ENCODE data around the gene BICDL2. TPM values are rescaled to one million over a fixed set of nuclear protein-coding genes. Genes with fewer than 3 reads are reported as not detected.

The BICDL2 gene
- total and polyA plus RNA-seq, 2 of the 8 experiments (the other 6 are each of a cell fraction or from before 2014, with no cell fraction given) = 7.3 to 15.9 TPM

- Histone ChIP-seq H4K5ac (ENCODE audit: insufficient read length, low read depth, low read length) (peak overlapping the region; percentile 89), H2AK5ac (ENCODE audit: low read depth, low read length) (no peak overlapping the region), H3K14ac (ENCODE audit: insufficient read length) (no peak overlapping the region), H2AFZ (ENCODE audit: low read length) (no peak overlapping the region), H3K23ac (ENCODE audit: insufficient read length) (no peak overlapping the region), H3K56ac (replicated peaks; ENCODE audit: insufficient read length, low read depth, low read length) (no peak overlapping the region), H3K4me2 (ENCODE audit: insufficient read depth in 1 of 2, low read depth in 2 of 2, low read length in 2 of 2) (peak overlapping the region; percentile 49 to 85), H3K9me3 (ENCODE audit: insufficient read depth in 2 of 2, low read depth in 1 of 2, low read length in 1 of 2) (no peaks in the 10 kb centered on the region), H3K79me2 (ENCODE audit: control insufficient read depth in 1 of 2, insufficient read depth in 2 of 2, low read length in 2 of 2) (no peaks in the 10 kb centered on the region), H3K4me3 (ENCODE audit: extremely low read depth in 1 of 4, insufficient read depth in 2 of 4, low read depth in 3 of 4, low read length in 4 of 4) (peak overlapping the region; percentile 39 to 86 (median 67)), H4K8ac (ENCODE audit: extremely low read depth, insufficient read depth, low read length) (peak overlapping the region; percentile 4; the same call in 1 of the 2 replicates), H3K4ac (replicated peaks; ENCODE audit: insufficient read length, low read depth, low read length) (no peak overlapping the region), H3K79me1 (ENCODE audit: low read depth, low read length) (no peaks in the 10 kb centered on the region), H2BK5ac (ENCODE audit: low read depth, low read length) (peak overlapping the region; percentile 71; the same call in 1 of the 2 replicates), H3K23me2 (ENCODE audit: low read depth, low read length) (peaks cover 6% of the 10 kb centered on the region; the same call in 1 of the 2 replicates), H2BK12ac (ENCODE audit: low read depth, low read length) (no peak overlapping the region), H3K27me3 (replicated peaks in 1 of 4; ENCODE audit: control insufficient read depth in 3 of 4, extremely low read depth in 1 of 4, insufficient read depth in 3 of 4, low read length in 3 of 4) (no peaks in the 10 kb centered on the region; a peak in 1 of 7 replicates), H4K20me1 (replicated peaks in 1 of 2; ENCODE audit: control insufficient read depth in 1 of 2, insufficient read depth in 2 of 2, low read length in 2 of 2) (peaks cover 7% of the 10 kb centered on the region in 2 experiments), H3K4me1 (replicated peaks in 1 of 4; ENCODE audit: control insufficient read depth in 3 of 4, insufficient read depth in 4 of 4, low read length in 3 of 4) (peaks cover 5 to 17% (median 6%) of the 10 kb centered on the region in 4 experiments; a peak in 6 of 7 replicates), H3K9ac (replicated peaks in 1 of 4; ENCODE audit: extremely low read depth in 1 of 4, low read depth in 3 of 4, low read length in 3 of 4) (peak overlapping the region in 1 of 4 experiments; percentile 58; a peak in 1 of 7 replicates), H3K27ac (ENCODE audit: low read depth, low read length) (no peak overlapping the region), H3K18ac (ENCODE audit: extremely low read depth, low read length) (peak overlapping the region; percentile 48; the same call in 1 of the 2 replicates), H2BK120ac (replicated peaks; ENCODE audit: low read depth, low read length) (no peak overlapping the region), H2BK15ac (ENCODE audit: low read length) (no peak overlapping the region), H4K91ac (replicated peaks; ENCODE audit: insufficient read length, low read length) (no peak overlapping the region), H3K36me3 (ENCODE audit: control insufficient read depth in 2 of 4, insufficient read depth in 4 of 4, low read length in 3 of 4) (no peaks in the 10 kb centered on the region; a peak in 1 of 8 replicates), H2BK20ac (ENCODE audit: low read length) (no peak overlapping the region)
- 21% methylated on average over 24 of the region's 77 CpGs; no CpG with 5 or more reads in 1 of the 2 experiments for WGBS, 2 experiments (ENCODE audit: extremely low coverage in 1 of 2, insufficient coverage in 1 of 2, insufficient read length in 1 of 2, insufficient replicate concordance in 2 of 2, low coverage in 1 of 2, low lambda C conversion rate in 2 of 2, missing lambda C conversion rate in 1 of 2)
- POLR2A ChIA-PET (ENCODE audit: partially characterized antibody) = interaction anchor here (0.8 to 12.7 kb wide), 28 partner anchors 8 to 125 kb away, joined by 3 to 140 read pairs (median 5); partner anchors contain the start of genes CLDN6, CLDN9, HCFC1R1 and MMP25
- DNase-seq (ENCODE audit: low read depth in 1 of 2, low spot score in 2 of 2) (peak in 1 of 2 experiments; percentile 83), FAIRE-seq (no peak)
- CTCF ChIA-PET (ENCODE audit: partially characterized antibody) = interaction anchor here (0.6 to 8.3 kb wide), 38 partner anchors 9 to 1090 kb away, joined by 3 to 88 read pairs (median 6); partner anchors contain the start of genes MMP25, ZNF205 and ZSCAN10
- TF ChIP-seq CTCF (IDR thresholded peaks at IDR 0.05; ENCODE audit: control extremely low read depth in 1 of 3, insufficient read depth in 1 of 3, low read depth in 1 of 3, low read length in 3 of 3) (peak; percentile 5 to 65 (median 47)), RXRA (IDR thresholded peaks at IDR 0.05; ENCODE audit: insufficient read depth, low read depth, low read length) (no peak), GABPA (IDR thresholded peaks at IDR 0.05; ENCODE audit: borderline replicate concordance, insufficient read depth, low read length) (0 out of 2 replicates have a peak, but pooled peaks have one; percentile 6), RAD21 (IDR thresholded peaks at IDR 0.05 in 1 of 2, conservative IDR thresholded peaks at IDR 0.05 in 1 of 2; ENCODE audit: low read depth in 2 of 2, low read length in 2 of 2) (peak; percentile 11 to 14; a peak in 1 of 4 replicates), CREB1 (IDR thresholded peaks at IDR 0.05) (0 out of 2 replicates have a peak, but pooled peaks have one; percentile 44), MAX (IDR thresholded peaks at IDR 0.05) (0 out of 2 replicates have a peak, but pooled peaks have one; percentile 24), SIRT6 (IDR thresholded peaks at IDR 0.05; ENCODE audit: low read length) (no peak)
Observed at GRCh38 chr16:3058139-3059030, 21.6 kb upstream of the BICDL2 start.

Data from H1 (cell line).